OCI-LY7 (cell line): Measurements from ENCODE around the gene SORCS3. TPM values are rescaled to one million over a fixed set of nuclear protein-coding genes. Genes with fewer than 3 reads are reported as not detected.

Experiments used
- BruUV-seq: library from RNA; stranded (reverse); fragments of 400-500 nt; replicated peaks from 2 replicates; lab custom pipeline; 2021; lab: Mats Ljungman, UMichigan
- CTCF ChIA-PET: fragments of 300-600 bp; sonication (Branson Sonifier 250); formaldehyde crosslinking; loops from one replicate; lab custom pipeline; 2022; ENCODE audit warnings: antibody characterized with exemption; ENCODE audit not compliant: unreplicated experiment; lab: Charles Lee
- POLR2A ChIA-PET: fragments of 300-600 bp; sonication (Branson Sonifier 250); formaldehyde crosslinking; loops from one replicate; lab custom pipeline; 2022; ENCODE audit warnings: antibody characterized with exemption; lab: Charles Lee
- DNase-seq: peaks from one replicate; pipeline ENCODE4 v3.0.0-alpha.2; 2015; ENCODE audit warnings: low spot score
- H2AFZ ChIP-seq: fragments of 200-600 bp; sonication (generic), shearing (Covaris generic); 2 replicates; pipeline ENCODE4 v1.6.1; 2014; ENCODE audit warnings: mild to moderate bottlenecking, antibody characterized with exemption, low read length, moderate library complexity
- H3K27ac ChIP-seq: fragments of 200-600 bp; sonication (generic); 2 replicates; pipeline ENCODE4 v1.5.1; 2014; ENCODE audit warnings: mixed run types, low read depth, mild to moderate bottlenecking, moderate library complexity, low read length, inconsistent platforms; ENCODE audit not compliant: poor library complexity, severe bottlenecking
- H3K36me3 ChIP-seq: fragments of 200-600 bp; sonication (generic); 2 replicates; pipeline ENCODE4 v1.6.1; 2014; ENCODE audit warnings: mild to moderate bottlenecking, antibody characterized with exemption, low read length, moderate library complexity, mixed read lengths; ENCODE audit not compliant: insufficient read depth
- H3K4me1 ChIP-seq: fragments of 200-600 bp; sonication (generic); 2 replicates; pipeline ENCODE4 v1.5.1; 2014; ENCODE audit warnings: mild to moderate bottlenecking, low read length; ENCODE audit not compliant: insufficient read depth, poor library complexity, severe bottlenecking
- H3K4me2 ChIP-seq: fragments of 200-600 bp; sonication (generic); 2 replicates; pipeline ENCODE4 v1.6.1; 2014; ENCODE audit warnings: mild to moderate bottlenecking, low read length
- H3K4me3 ChIP-seq: fragments of 200-600 bp; sonication (generic); 2 replicates; pipeline ENCODE4 v1.5.1; 2014; ENCODE audit warnings: mild to moderate bottlenecking, low read depth, low read length; ENCODE audit not compliant: poor library complexity, severe bottlenecking
- H3K79me2 ChIP-seq: fragments of 200-600 bp; sonication (generic); 2 replicates; pipeline ENCODE4 v1.6.1; 2016; ENCODE audit warnings: low read depth, mild to moderate bottlenecking, low read length, moderate library complexity, mixed read lengths; ENCODE audit not compliant: insufficient read depth
- H3K9me2 ChIP-seq: fragments of 200-600 bp; sonication (generic); 2 replicates; pipeline ENCODE4 v1.6.1; 2016; ENCODE audit warnings: mild to moderate bottlenecking, low read length, mixed read lengths; ENCODE audit not compliant: insufficient read depth
- H3K9me3 ChIP-seq: fragments of 200-600 bp; sonication (generic); 2 replicates; pipeline ENCODE4 v1.6.1; 2014; ENCODE audit warnings: mild to moderate bottlenecking, mixed run types, low read length, mixed read lengths
- H4K20me1 ChIP-seq: fragments of 200-600 bp; sonication (generic); 2 replicates; pipeline ENCODE4 v1.6.1; 2014; ENCODE audit warnings: mild to moderate bottlenecking, antibody characterized with exemption, low read length, moderate library complexity, mixed read lengths; ENCODE audit not compliant: insufficient read depth
- CTCF ChIP-seq: fragments of 200-600 bp; sonication (generic); conservative IDR thresholded peaks from 2 replicates; pipeline ENCODE4 v1.5.1; 2014; ENCODE audit warnings: mild to moderate bottlenecking, antibody characterized with exemption, low read length, moderate library complexity, mixed read lengths
- EZH2phosphoT487 ChIP-seq: fragments of 200-600 bp; sonication (generic); IDR thresholded peaks from 2 replicates; pipeline ENCODE4 v1.6.1; 2018; ENCODE audit warnings: low read depth, borderline replicate concordance, mild to moderate bottlenecking, mixed run types, antibody characterized with exemption, low read length, moderate library complexity, mixed read lengths
- intact Hi-C: fragments of 100-400 bp; cut with micrococcal nuclease; formaldehyde crosslinking; loops from one replicate; pipeline ENCODE4 v1.10.0; 2022; ENCODE audit not compliant: unreplicated experiment
- total RNA-seq, 2 experiments: library from RNA; depleted of rRNA in 1 of 2; stranded (reverse); fragments of >200 nt in 1 of 2; shearing (Covaris generic) in 1 of 2; gene quantifications; 2 replicates each; pipeline ENCODE4 v1.2.3, GENCODE V29; 2014 to 2022

The SORCS3 gene
- total RNA-seq, 2 experiments from 2014 or later = not detected

GRCh38 chr10:105044902-105045301 is 403.8 kb downstream of the SORCS3 start:
- no peaks in the 10 kb centered on the region for H3K79me2 ChIP-seq
- intact Hi-C loops = no loop called here
- H3K4me2 ChIP-seq = no peak overlapping the region
- no peaks in the 10 kb centered on the region for H4K20me1 ChIP-seq
- no peaks in the 10 kb centered on the region for H3K9me2 ChIP-seq
- no peak overlapping the region for H3K4me3 ChIP-seq
- H3K4me1 ChIP-seq = no peaks in the 10 kb centered on the region
- no peak for DNase-seq
- TF ChIP-seq CTCF (no peak), EZH2phosphoT487 (no peak)
- no TSS peak for BruUV-seq
- no peak overlapping the region for H2AFZ ChIP-seq
- ChIA-PET CTCF (no interaction called here), POLR2A (interaction anchor here (1.6 kb wide), 1 partner anchor 15 kb away, joined by 3 read pairs; no protein-coding TSS in a partner anchor)
- no peak overlapping the region for H3K27ac ChIP-seq
- no peaks in the 10 kb centered on the region for H3K36me3 ChIP-seq
- H3K9me3 ChIP-seq = no peaks in the 10 kb centered on the region

- Histone ChIP-seq H3K4me2 (no peak overlapping the region), H3K4me3 (no peak overlapping the region), H4K20me1 (no peaks in the 10 kb centered on the region), H3K27ac (no peak overlapping the region), H3K9me3 (no peaks in the 10 kb centered on the region), H2AFZ (no peak overlapping the region), H3K9me2 (no peaks in the 10 kb centered on the region), H3K79me2 (no peaks in the 10 kb centered on the region), H3K4me1 (no peaks in the 10 kb centered on the region), H3K36me3 (no peaks in the 10 kb centered on the region)
- no peak for DNase-seq
- intact Hi-C loops = no loop called here
- no TSS peak for BruUV-seq
- POLR2A ChIA-PET = no interaction called here
- CTCF ChIA-PET = no interaction called here
- no peak for TF ChIP-seq CTCF
- TF ChIP-seq EZH2phosphoT487 = no peak
Observed at GRCh38 chr10:105056413-105056812, 415.3 kb downstream of the SORCS3 start.

- Histone ChIP-seq H2AFZ (no peak overlapping the region), H3K4me1 (no peaks in the 10 kb centered on the region), H3K4me2 (no peak overlapping the region), H3K4me3 (no peak overlapping the region), H3K79me2 (no peaks in the 10 kb centered on the region), H3K27ac (no peak overlapping the region), H3K36me3 (no peaks in the 10 kb centered on the region), H4K20me1 (no peaks in the 10 kb centered on the region), H3K9me2 (no peaks in the 10 kb centered on the region), H3K9me3 (no peaks in the 10 kb centered on the region)
- no TSS peak for BruUV-seq
- intact Hi-C loops = no loop called here
- TF ChIP-seq EZH2phosphoT487 (no peak), CTCF (no peak)
- no peak for DNase-seq
- ChIA-PET POLR2A (no interaction called here), CTCF (no interaction called here)
Observed at GRCh38 chr10:105062951-105063350, 421.9 kb downstream of the SORCS3 start.
